ENCODE results near the gene NATD1.

Gene NATD1

GRCh38 chr17:21252796-21253645 lies at the start of gene NATD1:
Gene NATD1, minus strand, starts transcription at chr17:21253410. Its CDS starts 146 bp downstream, at chr17:21253264.
- TF ChIP-seq ZNF274 (IDR thresholded peaks at IDR 0.05; ENCODE audit: low read depth, low read length), result no peak
- H3K4me3 ChIP-seq (ENCODE audit: low read length), result peak within 1 kb of the TSS; percentile 56

DNA sequence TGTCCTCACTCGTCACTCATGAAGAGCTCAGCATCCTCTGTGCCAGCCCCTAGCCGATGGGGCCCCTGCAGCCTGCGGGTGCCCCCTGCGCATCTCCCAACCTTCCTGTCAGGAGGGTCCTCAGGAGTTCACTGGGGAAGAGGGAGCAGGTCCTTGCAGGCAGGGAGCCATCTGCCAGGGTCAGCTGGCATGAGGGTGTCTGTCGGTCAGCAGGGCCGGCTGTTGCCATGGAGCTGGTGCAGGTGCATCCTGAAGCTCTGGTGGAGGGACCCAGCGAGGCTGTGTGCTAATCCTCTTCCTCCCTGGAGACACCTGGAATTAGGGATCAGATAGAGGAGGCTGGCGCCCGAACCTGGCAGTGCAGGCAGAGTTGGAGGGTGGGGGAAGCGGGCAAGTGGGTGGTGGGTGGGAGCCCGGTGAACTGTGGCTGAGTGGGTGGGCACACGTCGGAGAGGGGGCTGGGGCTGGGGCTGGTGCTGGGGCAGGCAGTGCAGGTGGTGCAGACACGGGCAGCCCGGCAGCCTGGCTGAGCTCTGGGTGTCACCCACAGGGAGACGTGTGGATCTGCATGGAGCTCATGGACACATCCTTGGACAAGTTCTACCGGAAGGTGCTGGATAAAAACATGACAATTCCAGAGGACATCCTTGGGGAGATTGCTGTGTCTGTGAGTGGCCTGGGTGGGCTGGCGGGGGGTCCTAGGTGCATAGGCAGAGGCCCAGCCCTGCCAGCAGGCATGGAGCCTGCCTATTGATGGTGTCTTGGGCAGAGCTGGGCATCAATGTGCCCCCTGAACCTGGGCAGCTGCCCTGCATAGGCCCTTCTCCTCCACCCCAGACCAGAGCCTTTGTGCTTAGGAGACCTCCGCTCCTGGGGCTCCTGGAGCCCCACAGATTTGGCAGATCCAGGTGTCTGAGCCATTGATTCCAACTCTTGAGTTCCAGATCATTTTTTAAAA lies 48.7 kb upstream of the NATD1 start:
- TF ChIP-seq ZNF274 (IDR thresholded peaks at IDR 0.05; ENCODE audit: low read depth, low read length), result no peak
- no peak overlapping the region for H3K4me3 ChIP-seq (ENCODE audit: low read length)

GRCh38 chr17:21300601-21301571 lies 47.7 kb upstream of the NATD1 start:
- H3K4me3 ChIP-seq (ENCODE audit: low read length), result no peak overlapping the region
- TF ChIP-seq ZNF274 (IDR thresholded peaks at IDR 0.05; ENCODE audit: low read depth, low read length), result no peak

- TF ChIP-seq ZNF274 (IDR thresholded peaks at IDR 0.05; ENCODE audit: low read depth, low read length), result no peak
- H3K4me3 ChIP-seq (ENCODE audit: low read length), result no peak overlapping the region
Observed at GRCh38 chr17:21299981-21300600, 46.9 kb upstream of the NATD1 start.

DNA sequence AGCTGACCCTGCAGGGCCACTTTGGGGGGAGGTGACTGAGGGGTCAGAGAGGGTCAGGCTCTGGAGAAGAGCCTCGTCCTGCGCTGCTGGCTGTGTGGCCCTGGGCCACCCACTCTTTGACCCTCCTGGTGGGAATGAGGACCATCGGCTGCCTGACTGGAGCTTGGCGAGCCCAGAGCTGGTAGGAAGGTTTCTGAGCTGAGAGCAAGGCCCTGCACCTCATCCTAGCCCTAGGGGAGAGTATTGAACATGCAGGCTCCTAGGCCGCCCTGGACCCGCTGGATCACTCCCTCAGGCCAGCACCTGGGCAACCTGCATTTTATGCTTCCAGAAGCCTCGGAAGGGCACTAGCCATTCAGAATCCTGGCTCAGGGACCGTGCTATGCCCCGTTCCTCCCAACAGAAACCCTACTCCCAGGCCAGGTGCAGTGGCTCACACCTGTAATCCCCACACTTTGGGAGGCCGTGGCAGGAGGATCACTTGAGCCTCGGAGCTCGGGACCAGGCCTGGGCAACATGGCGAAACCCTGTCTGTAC lies 45.8 kb upstream of the NATD1 start:
- H3K4me3 ChIP-seq (ENCODE audit: low read length), result no peak overlapping the region
- TF ChIP-seq ZNF274 (IDR thresholded peaks at IDR 0.05; ENCODE audit: low read depth, low read length), result no peak

DNA sequence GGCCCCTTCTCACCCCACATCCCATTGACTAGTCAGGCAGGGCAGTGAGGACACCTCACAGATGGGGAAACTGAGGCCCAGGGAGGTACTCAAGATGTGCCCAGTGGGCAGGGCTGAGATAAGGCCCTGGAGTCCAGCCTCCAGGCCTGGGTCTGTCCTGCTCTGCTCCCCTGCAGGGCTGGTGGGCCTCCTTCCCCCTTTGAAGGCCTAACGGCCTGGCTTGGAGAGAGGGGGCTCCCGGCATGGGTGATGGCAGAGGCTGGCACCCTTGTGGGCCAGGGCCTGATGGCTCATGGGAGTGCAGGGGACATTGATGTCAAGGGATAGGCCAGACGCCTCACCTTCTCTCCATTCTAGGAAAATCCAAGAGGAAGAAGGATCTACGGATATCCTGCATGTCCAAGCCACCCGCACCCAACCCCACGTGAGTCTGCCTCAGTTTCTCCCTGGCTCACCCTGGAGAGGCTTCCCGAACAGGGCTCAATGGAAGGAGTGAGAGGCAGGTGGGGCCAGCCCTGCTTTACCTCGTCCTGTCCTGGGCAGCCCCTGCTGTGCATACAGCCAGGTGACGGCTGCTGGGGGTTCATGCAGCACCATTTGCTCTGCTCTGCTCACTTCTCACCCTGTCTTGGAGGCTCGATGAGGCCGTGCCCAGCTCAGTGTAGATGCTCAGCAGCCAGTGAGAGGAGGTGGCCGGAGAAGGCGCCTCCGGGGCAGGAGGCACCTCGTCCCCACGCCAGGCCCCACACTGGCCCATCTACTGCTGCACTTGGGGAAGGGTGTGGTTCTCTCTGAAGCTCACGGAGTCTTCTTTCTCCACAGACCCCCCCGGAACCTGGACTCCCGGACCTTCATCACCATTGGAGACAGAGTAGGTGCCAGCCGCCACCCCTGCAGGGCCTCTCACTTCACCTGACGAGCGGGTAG lies 45.1 kb upstream of the NATD1 start:
- H3K4me3 ChIP-seq (ENCODE audit: low read length), result no peak overlapping the region
- no peak for TF ChIP-seq ZNF274 (IDR thresholded peaks at IDR 0.05; ENCODE audit: low read depth, low read length)

GRCh38 chr17:21297597-21297996 lies 44.4 kb upstream of the NATD1 start:
- H3K4me3 ChIP-seq (ENCODE audit: low read length), result no peak overlapping the region
- TF ChIP-seq ZNF274 (IDR thresholded peaks at IDR 0.05; ENCODE audit: low read depth, low read length), result no peak

DNA sequence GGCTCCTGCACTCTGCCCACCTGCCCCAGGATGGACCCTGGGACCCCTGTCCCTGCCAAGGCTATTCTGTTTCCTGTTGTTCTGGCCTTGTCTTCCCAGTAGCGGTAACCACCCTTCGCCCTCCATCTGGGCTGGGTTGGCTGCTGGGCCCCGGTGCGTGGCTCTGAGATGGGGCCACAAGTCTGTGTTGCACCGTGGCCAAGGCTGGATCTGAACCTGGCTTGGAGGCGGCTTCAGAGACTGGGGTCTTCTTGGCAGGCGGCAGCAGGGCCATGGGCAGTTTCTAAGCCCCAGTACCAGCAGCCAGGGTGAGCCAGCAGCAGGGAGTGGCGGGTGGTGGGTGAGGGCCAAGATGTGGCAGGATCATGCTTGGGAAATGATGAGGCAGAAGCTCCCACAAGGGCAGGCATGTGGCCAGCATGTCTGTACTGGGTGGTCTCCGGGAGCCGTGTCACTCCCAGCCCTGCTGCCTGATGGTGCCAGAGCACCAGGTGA lies 43.9 kb upstream of the NATD1 start:
- no peak overlapping the region for H3K4me3 ChIP-seq (ENCODE audit: low read length)
- TF ChIP-seq ZNF274 (IDR thresholded peaks at IDR 0.05; ENCODE audit: low read depth, low read length), result no peak

DNA sequence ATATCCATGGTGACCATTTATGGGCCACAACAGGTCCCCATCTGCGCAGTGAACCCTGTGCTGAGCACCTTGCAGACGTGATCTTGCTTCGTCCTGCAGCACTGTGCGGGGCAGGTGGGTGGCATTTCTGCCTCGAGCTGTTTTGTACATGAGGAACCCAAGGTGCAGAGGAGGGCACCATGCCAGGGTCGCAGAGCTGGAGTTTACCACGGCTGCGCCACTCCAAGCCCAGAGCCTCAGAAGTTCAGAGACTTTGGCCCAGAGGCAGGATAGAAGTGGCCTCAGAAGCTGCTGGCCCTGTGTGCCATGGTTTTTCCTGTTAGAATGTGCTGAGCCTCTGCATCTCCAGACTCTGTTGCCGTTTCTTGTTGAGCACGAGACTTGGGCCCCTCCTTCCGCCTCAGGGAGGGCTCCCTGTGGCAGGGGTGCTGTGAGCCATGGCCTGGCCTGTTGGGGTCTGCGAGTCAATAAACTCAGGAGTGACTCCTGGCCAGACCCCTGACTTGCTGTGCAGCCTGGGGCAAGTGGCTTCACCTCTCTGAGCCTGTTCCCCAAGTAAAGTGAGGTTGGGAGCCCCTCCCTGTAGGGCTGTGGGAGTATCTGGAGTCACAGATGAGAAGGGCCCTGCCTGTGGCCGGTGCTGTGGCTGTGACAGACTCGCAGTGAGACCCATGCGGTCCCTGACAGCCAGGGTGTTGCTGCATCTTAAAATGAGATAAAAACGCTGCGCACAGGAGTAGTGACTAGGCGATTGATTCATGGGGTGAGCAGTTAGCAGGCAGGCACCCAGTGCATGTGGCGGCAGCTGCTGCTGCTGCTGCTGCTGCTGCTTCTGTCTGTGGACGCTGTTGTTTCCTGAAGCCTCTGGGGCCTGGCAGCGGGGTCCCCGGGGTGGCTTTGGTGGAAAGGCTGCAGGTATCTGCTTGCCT lies 43.2 kb upstream of the NATD1 start:
- TF ChIP-seq ZNF274 (IDR thresholded peaks at IDR 0.05; ENCODE audit: low read depth, low read length), result no peak
- no peak overlapping the region for H3K4me3 ChIP-seq (ENCODE audit: low read length)

DNA sequence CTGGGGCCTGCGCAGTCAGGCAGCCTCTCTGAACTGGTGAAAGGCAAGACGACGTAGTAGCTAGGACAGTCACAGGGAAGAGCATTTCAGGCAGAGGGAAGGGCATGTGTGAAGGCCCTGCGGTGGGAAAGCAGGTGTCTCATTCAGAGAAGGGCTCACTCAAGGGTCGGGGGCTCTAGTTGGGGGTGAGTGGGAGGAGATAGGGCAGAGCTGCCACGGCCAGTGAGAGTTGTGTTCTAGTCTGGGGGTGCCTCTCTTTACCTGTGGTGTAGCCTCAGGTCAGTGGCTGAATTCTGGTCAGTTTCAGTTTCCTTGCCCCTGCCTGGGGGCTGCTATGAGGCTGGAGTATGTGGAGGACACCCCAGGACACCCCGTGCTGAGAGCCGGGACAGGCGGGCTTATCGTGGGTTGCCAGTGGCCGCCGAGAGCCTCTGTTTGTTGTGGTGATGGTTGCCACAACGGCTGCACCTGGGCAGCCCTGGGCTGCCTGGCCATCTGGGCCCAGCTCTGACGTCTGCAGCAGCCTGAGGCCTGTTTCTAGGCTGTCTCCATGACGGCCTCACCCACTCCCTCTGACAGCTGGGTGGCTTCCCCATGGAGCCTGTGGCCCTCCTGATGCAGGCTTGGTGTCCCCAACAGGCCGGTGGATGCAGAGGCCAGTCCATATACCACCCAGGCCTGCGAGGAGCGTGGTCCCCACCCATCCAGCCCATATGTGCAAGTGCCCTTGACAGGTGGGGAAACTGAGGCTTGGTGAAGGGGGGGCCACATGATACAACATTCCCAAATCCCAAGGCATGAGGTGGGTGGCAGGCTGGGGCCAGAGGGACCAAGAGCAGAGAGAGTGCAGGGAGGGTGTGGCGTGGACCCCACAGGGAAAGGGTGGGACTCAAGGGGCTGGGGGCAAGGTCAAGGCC lies 42.1 kb upstream of the NATD1 start:
- no peak for TF ChIP-seq ZNF274 (IDR thresholded peaks at IDR 0.05; ENCODE audit: low read depth, low read length)
- no peak overlapping the region for H3K4me3 ChIP-seq (ENCODE audit: low read length)

Data from GM08714 (cell line).